Left kidney (tissue), 2 donors: Measurements from ENCODE around the gene SPTA1. TPM values are rescaled to one million over a fixed set of nuclear protein-coding genes. Genes with fewer than 3 reads are reported as not detected.

Experiments used
- DNase-seq: peaks from one replicate; pipeline ENCODE4 v3.0.0-alpha.2; 2013
- polyA plus RNA-seq: library from polyadenylated mRNA; unstranded; fragments of 120-200 nt; gene quantifications from one replicate; pipeline ENCODE4 v1.2.1, GENCODE V29; 2013; ENCODE audit not compliant: insufficient read length

SPTA1 gene
- polyA plus RNA-seq, 1 donor, result 0.90 TPM

- DNase-seq, result no peak
Observed at GRCh38 chr1:158570480-158570879, 116.0 kb downstream of the SPTA1 start, which contains the start of gene OR6P1. Gene OR6P1, minus strand, starts transcription at chr1:158570580. Its CDS starts 6,976 bp downstream, at chr1:158563604.

DNA sequence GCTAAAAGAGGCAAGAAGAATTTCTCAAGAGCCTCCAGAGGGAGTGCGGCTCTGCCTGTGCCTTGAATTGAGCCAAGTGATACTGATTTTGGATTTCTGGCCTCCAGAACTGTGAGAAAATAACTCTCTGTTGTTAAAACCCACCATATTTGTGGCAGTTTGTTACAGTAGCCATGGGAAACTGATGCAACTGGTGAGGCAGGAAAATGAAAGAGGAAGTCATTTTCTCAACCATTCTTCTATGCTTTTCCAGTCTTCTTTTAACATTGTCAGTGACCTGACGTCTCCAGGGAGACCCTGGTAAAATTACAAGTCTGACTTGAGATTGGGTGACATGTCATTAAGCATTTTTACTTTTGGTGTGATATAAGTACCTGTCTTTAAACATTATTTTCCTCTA lies 121.9 kb downstream of the SPTA1 start:
- DNase-seq, result no peak

DNA sequence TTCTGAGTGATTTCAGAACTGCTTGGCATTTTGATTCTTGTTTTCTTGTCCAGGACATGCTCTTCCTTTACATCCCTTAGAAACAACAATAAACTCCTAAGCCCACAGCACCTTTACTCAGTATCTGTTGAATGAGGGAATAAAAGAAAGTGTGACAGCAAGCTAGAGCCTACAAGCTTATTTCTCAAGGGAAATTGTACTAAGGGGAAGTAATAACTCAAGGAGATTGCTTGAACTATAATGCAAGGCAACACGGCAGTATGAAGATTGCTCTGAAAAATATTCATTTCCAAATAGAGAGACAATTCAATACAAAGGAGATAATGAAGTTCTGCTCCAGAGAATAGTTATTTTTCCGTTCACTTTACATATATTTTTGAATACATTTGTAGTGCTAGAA lies 122.7 kb downstream of the SPTA1 start:
- DNase-seq, result no peak

Other genes starting within 250 kb of the SPTA1 start
- 0.03 TPM for gene OR10K1, start 224.9 kb downstream of the SPTA1 start, polyA plus RNA-seq
- gene OR10R2, start 214.5 kb downstream of the SPTA1 start, polyA plus RNA-seq, result not detected
- 0.15 TPM for gene OR6Y1, start 132.3 kb downstream of the SPTA1 start, polyA plus RNA-seq
- not detected for gene OR6P1, start 116.1 kb downstream of the SPTA1 start, polyA plus RNA-seq
- gene OR10X1, start 106.8 kb downstream of the SPTA1 start, polyA plus RNA-seq, result not detected
- gene OR10Z1, start 81.4 kb downstream of the SPTA1 start, polyA plus RNA-seq, result 0.05 TPM
- not detected for gene OR6K2, start 13.9 kb upstream of the SPTA1 start, polyA plus RNA-seq
- gene OR6K3, start 34.0 kb upstream of the SPTA1 start, polyA plus RNA-seq, result 0.10 TPM
- not detected for gene OR6K6, start 68.0 kb upstream of the SPTA1 start, polyA plus RNA-seq
- gene OR6N1, start 85.5 kb upstream of the SPTA1 start, polyA plus RNA-seq, result not detected
- not detected for gene OR6N2, start 94.5 kb upstream of the SPTA1 start, polyA plus RNA-seq
- gene MNDA, start 144.6 kb upstream of the SPTA1 start, polyA plus RNA-seq, result 2.5 TPM
- 0.15 TPM for gene PYHIN1, start 244.8 kb upstream of the SPTA1 start, polyA plus RNA-seq